ENCODE data around the gene BBS9.
A peak's percentile ranks its signal among the peaks of the same experiment; 100 is the strongest.

Gene BBS9

GRCh38 chr7:33156441-33156840 lies 27.1 kb downstream of the BBS9 start:
- Histone ChIP-seq H3K4me3 (ENCODE audit: low read length) (no peak overlapping the region), H4K20me1 (ENCODE audit: insufficient read depth, low read length) (no peaks in the 10 kb centered on the region), H3K9me3 (replicated peaks; ENCODE audit: insufficient read depth, low read length) (no peaks in the 10 kb centered on the region), H3K9me2 (replicated peaks; ENCODE audit: insufficient read depth, low read length) (no peaks in the 10 kb centered on the region), H3K79me2 (ENCODE audit: low read length) (no peaks in the 10 kb centered on the region), H3K4me1 (ENCODE audit: low read length) (peaks cover 13% of the 10 kb centered on the region; the same call in 1 of the 2 replicates), H3F3A (ENCODE audit: insufficient read depth, low read length) (no peaks in the 10 kb centered on the region), H3K9ac (ENCODE audit: low read length) (no peak overlapping the region), H3K27ac (ENCODE audit: low read length) (no peak overlapping the region), H3K36me3 (replicated peaks; ENCODE audit: insufficient read depth, low read length) (no peaks in the 10 kb centered on the region), H2AFZ (ENCODE audit: low read length) (no peak overlapping the region), H3K4me2 (ENCODE audit: low read depth, low read length) (no peak overlapping the region), H3K27me3 (replicated peaks; ENCODE audit: insufficient read depth, low read length) (no peaks in the 10 kb centered on the region)
- no peak for DNase-seq
- TF ChIP-seq CTCF (IDR thresholded peaks at IDR 0.05; ENCODE audit: low read length): no peak
- TF ChIP-seq EZH2phosphoT487 (IDR thresholded peaks at IDR 0.05; ENCODE audit: low read length): no peak
- no peak for TF ChIP-seq EZH2 (optimal IDR thresholded peaks at IDR 0.05; ENCODE audit: low read depth, low read length)

- no peak overlapping the region for H3K4me3 ChIP-seq (ENCODE audit: low read length)
- H3F3A ChIP-seq (ENCODE audit: insufficient read depth, low read length): no peaks in the 10 kb centered on the region
Observed at GRCh38 chr7:33157311-33157710, 27.9 kb downstream of the BBS9 start.

GRCh38 chr7:33157781-33158180 lies 28.4 kb downstream of the BBS9 start:
- Histone ChIP-seq H3K27me3 (replicated peaks; ENCODE audit: insufficient read depth, low read length) (no peaks in the 10 kb centered on the region), H3K79me2 (ENCODE audit: low read length) (no peaks in the 10 kb centered on the region), H3F3A (ENCODE audit: insufficient read depth, low read length) (no peaks in the 10 kb centered on the region), H3K4me1 (ENCODE audit: low read length) (peaks cover 13% of the 10 kb centered on the region; the same call in 1 of the 2 replicates), H3K9me3 (replicated peaks; ENCODE audit: insufficient read depth, low read length) (no peaks in the 10 kb centered on the region), H2AFZ (ENCODE audit: low read length) (no peak overlapping the region), H3K4me3 (ENCODE audit: low read length) (no peak overlapping the region), H3K36me3 (replicated peaks; ENCODE audit: insufficient read depth, low read length) (no peaks in the 10 kb centered on the region), H4K20me1 (ENCODE audit: insufficient read depth, low read length) (no peaks in the 10 kb centered on the region), H3K9ac (ENCODE audit: low read length) (no peak overlapping the region), H3K27ac (ENCODE audit: low read length) (no peak overlapping the region), H3K4me2 (ENCODE audit: low read depth, low read length) (peak overlapping the region; percentile 20; the same call in 1 of the 2 replicates), H3K9me2 (replicated peaks; ENCODE audit: insufficient read depth, low read length) (no peaks in the 10 kb centered on the region)
- TF ChIP-seq CTCF (IDR thresholded peaks at IDR 0.05; ENCODE audit: low read length) (no peak), EZH2phosphoT487 (IDR thresholded peaks at IDR 0.05; ENCODE audit: low read length) (no peak), EZH2 (optimal IDR thresholded peaks at IDR 0.05; ENCODE audit: low read depth, low read length) (no peak)
- no peak for DNase-seq

More at GRCh38 chr7:33157311-33157710, 27.9 kb downstream of the BBS9 start:
- no peaks in the 10 kb centered on the region for H3K9me2 ChIP-seq (replicated peaks; ENCODE audit: insufficient read depth, low read length)
- H3K4me2 ChIP-seq (ENCODE audit: low read depth, low read length): peak overlapping the region; percentile 20; the same call in 1 of the 2 replicates
- H3K36me3 ChIP-seq (replicated peaks; ENCODE audit: insufficient read depth, low read length): no peaks in the 10 kb centered on the region
- no peak overlapping the region for H2AFZ ChIP-seq (ENCODE audit: low read length)
- H3K4me1 ChIP-seq (ENCODE audit: low read length): peaks cover 13% of the 10 kb centered on the region; the same call in 1 of the 2 replicates
- H3K79me2 ChIP-seq (ENCODE audit: low read length): no peaks in the 10 kb centered on the region
- no peaks in the 10 kb centered on the region for H3K9me3 ChIP-seq (replicated peaks; ENCODE audit: insufficient read depth, low read length)
- TF ChIP-seq EZH2phosphoT487 (IDR thresholded peaks at IDR 0.05; ENCODE audit: low read length) (no peak), CTCF (IDR thresholded peaks at IDR 0.05; ENCODE audit: low read length) (no peak), EZH2 (optimal IDR thresholded peaks at IDR 0.05; ENCODE audit: low read depth, low read length) (no peak)
- no peaks in the 10 kb centered on the region for H3K27me3 ChIP-seq (replicated peaks; ENCODE audit: insufficient read depth, low read length)
- no peak overlapping the region for H3K9ac ChIP-seq (ENCODE audit: low read length)
- no peaks in the 10 kb centered on the region for H4K20me1 ChIP-seq (ENCODE audit: insufficient read depth, low read length)
- peak; percentile 33 for DNase-seq
- H3K27ac ChIP-seq (ENCODE audit: low read length): no peak overlapping the region
